Measurements from ENCODE around the gene MICAL2. TPM values are rescaled to one million over a fixed set of nuclear protein-coding genes. Genes with fewer than 3 reads are reported as not detected.

MICAL2 gene
- total and polyA plus RNA-seq, 2 donors (not counting 3 experiments of a cell fraction or from before 2014, with no cell fraction given) = 67.6 to 200 TPM

GRCh38 chr11:12241971-12242672 lies 131.7 kb downstream of the MICAL2 start:
- H3K9ac ChIP-seq (replicated peaks; ENCODE audit: extremely low read depth, insufficient read depth, low read length) = no peak overlapping the region
- H3K4me3 ChIP-seq (replicated peaks in 1 of 3; ENCODE audit: insufficient read depth in 1 of 3, low read depth in 1 of 3, low read length in 3 of 3) = no peak overlapping the region
- H3K79me2 ChIP-seq (ENCODE audit: control insufficient read depth, insufficient read depth, low read length) = no peaks in the 10 kb centered on the region
- no peak overlapping the region for H3K27ac ChIP-seq (ENCODE audit: insufficient read depth, low read depth, low read length)
- H3K4me1 ChIP-seq (ENCODE audit: control insufficient read depth, extremely low read depth, insufficient read depth, low read length) = peaks cover 18% of the 10 kb centered on the region
- no peaks in the 10 kb centered on the region for H3K9me1 ChIP-seq (replicated peaks; ENCODE audit: control insufficient read depth, extremely low read depth, insufficient read depth, low read length)
- H3K27me3 ChIP-seq (ENCODE audit: control insufficient read depth in 2 of 2, insufficient read depth in 2 of 2, low read length in 2 of 2) = no peaks in the 10 kb centered on the region
- peaks cover 9 to 15% of the 10 kb centered on the region in 2 experiments for H3K36me3 ChIP-seq (ENCODE audit: control insufficient read depth in 2 of 2, extremely low read depth in 1 of 2, insufficient read depth in 2 of 2, low read length in 2 of 2)
- dilution Hi-C loops (cut with MboI; ENCODE audit: extremely low pct_ligation_motif_present, low sequenced_read_pairs) (no loop called here), intact Hi-C loops (cut with micrococcal nuclease) (no loop called here)
- H2AFZ ChIP-seq (ENCODE audit: low read depth, low read length) = no peak overlapping the region
- ChIA-PET POLR2A (no interaction called here), CTCF (interaction anchor here (1.2 to 1.6 kb wide), 3 partner anchors 10 to 154 kb away, joined by 3 to 4 read pairs (median 3); no protein-coding TSS in a partner anchor)
- H4K20me1 ChIP-seq (replicated peaks; ENCODE audit: control insufficient read depth, extremely low read depth, insufficient read depth, low read length) = no peaks in the 10 kb centered on the region
- BruUV-seq (replicated peaks) = no TSS peak
- DNase-seq (ENCODE audit: low read depth, low spot score) = no peak
- H3K9me3 ChIP-seq (replicated peaks; ENCODE audit: control insufficient read depth, insufficient read depth, low read length) = no peaks in the 10 kb centered on the region
- no peak for TF ChIP-seq MAX (IDR thresholded peaks at IDR 0.05; ENCODE audit: insufficient read depth, insufficient read length)
- TF ChIP-seq GATA2 (IDR thresholded peaks at IDR 0.05; ENCODE audit: insufficient read depth, insufficient read length, low read depth, low read length) = no peak
- no peak for TF ChIP-seq JUN (IDR thresholded peaks at IDR 0.05; ENCODE audit: borderline replicate concordance, insufficient read depth, insufficient read length, low read depth)
- no peak for TF ChIP-seq POLR2A (IDR thresholded peaks at IDR 0.05; ENCODE audit: low read depth, low read length)
- no peak for TF ChIP-seq FOS (IDR thresholded peaks at IDR 0.05; ENCODE audit: borderline replicate concordance, insufficient read depth, low read length)
- no peak for TF ChIP-seq MYC (IDR thresholded peaks at IDR 0.05; ENCODE audit: low read depth, low read length)
- TF ChIP-seq CTCF (IDR thresholded peaks at IDR 0.05; ENCODE audit: extremely low read depth in 1 of 2, insufficient read depth in 1 of 2, low read depth in 1 of 2, low read length in 2 of 2) = no peak
- TF ChIP-seq POLR2AphosphoS5 (IDR thresholded peaks at IDR 0.05; ENCODE audit: insufficient read depth, low read depth, low read length) = no peak
- TF ChIP-seq EZH2 (IDR thresholded peaks at IDR 0.05; ENCODE audit: borderline replicate concordance, low read depth, low read length, severe bottlenecking) = no peak
- no peak for FAIRE-seq
- H3K4me2 ChIP-seq (ENCODE audit: insufficient read depth, low read length) = no peak overlapping the region

Measured in endothelial cell of umbilical vein (primary cell).